Fibroblast of villous mesenchyme (primary cell): ENCODE data around the gene PISD. TPM values are rescaled to one million over a fixed set of nuclear protein-coding genes. Genes with fewer than 3 reads are reported as not detected.
A peak's percentile ranks its signal among the peaks of the same experiment; 100 is the strongest.
"Not testable (repeated sequence)": the region's sequence is repeated elsewhere in the genome, so short reads cannot be mapped to it uniquely, and the experiment has no call there.

Source experiments
- DNase-seq: peaks from one replicate; pipeline ENCODE4 v3.0.0-alpha.2; 2010; ENCODE audit warnings: low read depth
- H3K4me3 ChIP-seq: 2 replicates; pipeline ENCODE4 v1.5.1; 2011; ENCODE audit warnings: low read depth, mild to moderate bottlenecking, low read length
- total RNA-seq: library from RNA; depleted of rRNA; stranded (reverse); fragments of >200 nt; gene quantifications from 2 replicates; pipeline ENCODE4 v1.2.3, GENCODE V29; 2012
- TF ChIP-seq, protein P1 (sequence below): IDR thresholded peaks from 2 replicates; pipeline ENCODE4 v1.5.1; 2012; ENCODE audit warnings: low read depth, mild to moderate bottlenecking, low read length; ENCODE audit not compliant: insufficient read depth

The PISD gene
- total RNA-seq, 1 donor: 56.6 TPM

DNA sequence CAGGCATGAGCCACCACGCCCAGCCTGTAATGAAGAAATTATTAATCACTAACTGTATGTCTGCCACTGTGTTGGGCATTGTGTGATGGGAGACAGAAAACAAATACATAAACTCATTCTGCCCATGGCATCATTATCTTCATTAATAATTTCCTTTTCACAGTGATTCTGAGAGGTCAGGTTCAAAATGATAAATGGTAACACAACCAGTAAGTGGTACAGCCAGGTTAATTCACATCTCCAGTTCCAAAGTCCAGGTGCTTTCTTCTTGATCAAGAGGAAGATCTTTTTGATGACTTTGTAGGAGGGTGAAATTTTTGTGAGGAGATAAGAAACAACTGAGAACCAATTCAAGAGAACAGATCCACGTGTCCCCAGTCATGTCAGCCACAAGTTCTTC lies 66.7 kb downstream of the PISD start:
- DNase-seq: no peak
- TF ChIP-seq, protein P1, sequence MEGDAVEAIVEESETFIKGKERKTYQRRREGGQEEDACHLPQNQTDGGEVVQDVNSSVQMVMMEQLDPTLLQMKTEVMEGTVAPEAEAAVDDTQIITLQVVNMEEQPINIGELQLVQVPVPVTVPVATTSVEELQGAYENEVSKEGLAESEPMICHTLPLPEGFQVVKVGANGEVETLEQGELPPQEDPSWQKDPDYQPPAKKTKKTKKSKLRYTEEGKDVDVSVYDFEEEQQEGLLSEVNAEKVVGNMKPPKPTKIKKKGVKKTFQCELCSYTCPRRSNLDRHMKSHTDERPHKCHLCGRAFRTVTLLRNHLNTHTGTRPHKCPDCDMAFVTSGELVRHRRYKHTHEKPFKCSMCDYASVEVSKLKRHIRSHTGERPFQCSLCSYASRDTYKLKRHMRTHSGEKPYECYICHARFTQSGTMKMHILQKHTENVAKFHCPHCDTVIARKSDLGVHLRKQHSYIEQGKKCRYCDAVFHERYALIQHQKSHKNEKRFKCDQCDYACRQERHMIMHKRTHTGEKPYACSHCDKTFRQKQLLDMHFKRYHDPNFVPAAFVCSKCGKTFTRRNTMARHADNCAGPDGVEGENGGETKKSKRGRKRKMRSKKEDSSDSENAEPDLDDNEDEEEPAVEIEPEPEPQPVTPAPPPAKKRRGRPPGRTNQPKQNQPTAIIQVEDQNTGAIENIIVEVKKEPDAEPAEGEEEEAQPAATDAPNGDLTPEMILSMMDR: no peak
- no peak overlapping the region for H3K4me3 ChIP-seq

DNA sequence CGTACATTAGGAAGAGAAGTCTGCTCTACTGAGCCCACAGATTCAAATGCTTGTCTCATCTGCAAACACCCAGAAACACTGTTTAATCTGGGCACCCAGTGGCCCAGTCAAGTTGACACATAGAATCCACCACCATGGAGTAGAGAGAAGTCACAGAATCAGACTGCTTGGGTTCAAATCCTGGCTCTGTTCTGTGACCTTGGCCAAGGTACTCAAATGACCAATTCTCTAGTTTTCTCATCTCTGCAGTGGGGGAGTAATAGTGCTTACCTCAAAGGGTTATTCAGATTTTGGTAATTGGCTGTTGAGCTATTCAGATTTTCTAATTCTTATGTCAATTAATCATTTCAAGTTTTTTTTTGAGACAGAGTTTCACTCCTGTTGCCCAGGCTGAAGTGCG lies 71.9 kb downstream of the PISD start:
- not testable (repeated sequence) for DNase-seq, H3K4me3 ChIP-seq

DNA sequence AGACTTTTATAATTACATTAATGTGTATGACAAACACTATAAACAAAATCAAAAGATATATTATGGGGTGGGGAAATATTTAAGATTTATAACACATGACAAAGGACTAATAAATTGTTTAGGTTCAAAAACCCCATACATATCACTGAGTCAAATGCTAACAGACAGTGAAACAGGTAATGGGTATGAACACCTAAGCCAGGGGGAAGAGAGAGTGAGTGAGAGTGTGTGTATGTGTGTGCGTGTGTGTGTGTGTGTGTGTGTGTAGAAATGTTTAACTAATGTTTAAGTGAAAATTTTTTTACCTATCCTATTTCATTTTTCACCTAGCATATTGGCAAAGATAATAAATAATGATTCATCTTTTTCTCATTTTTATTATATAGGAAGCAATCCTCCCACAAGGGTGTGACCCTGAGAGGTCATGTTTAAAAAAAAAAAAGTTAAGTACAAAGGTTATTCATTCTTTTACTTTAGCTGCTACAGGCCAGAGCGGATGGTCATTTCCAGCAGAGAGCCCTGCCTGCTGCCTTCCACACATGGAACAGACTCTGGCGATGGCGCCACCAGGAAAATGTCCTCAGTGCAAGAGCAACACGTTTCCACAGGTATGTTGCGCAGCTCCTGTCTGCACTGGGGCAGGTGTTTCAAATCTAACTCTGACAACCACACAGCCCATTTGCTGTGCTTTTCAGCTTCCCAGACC lies 72.9 kb downstream of the PISD start:
- TF ChIP-seq, protein P1: no peak
- H3K4me3 ChIP-seq: no peak overlapping the region
- DNase-seq: no peak

DNA sequence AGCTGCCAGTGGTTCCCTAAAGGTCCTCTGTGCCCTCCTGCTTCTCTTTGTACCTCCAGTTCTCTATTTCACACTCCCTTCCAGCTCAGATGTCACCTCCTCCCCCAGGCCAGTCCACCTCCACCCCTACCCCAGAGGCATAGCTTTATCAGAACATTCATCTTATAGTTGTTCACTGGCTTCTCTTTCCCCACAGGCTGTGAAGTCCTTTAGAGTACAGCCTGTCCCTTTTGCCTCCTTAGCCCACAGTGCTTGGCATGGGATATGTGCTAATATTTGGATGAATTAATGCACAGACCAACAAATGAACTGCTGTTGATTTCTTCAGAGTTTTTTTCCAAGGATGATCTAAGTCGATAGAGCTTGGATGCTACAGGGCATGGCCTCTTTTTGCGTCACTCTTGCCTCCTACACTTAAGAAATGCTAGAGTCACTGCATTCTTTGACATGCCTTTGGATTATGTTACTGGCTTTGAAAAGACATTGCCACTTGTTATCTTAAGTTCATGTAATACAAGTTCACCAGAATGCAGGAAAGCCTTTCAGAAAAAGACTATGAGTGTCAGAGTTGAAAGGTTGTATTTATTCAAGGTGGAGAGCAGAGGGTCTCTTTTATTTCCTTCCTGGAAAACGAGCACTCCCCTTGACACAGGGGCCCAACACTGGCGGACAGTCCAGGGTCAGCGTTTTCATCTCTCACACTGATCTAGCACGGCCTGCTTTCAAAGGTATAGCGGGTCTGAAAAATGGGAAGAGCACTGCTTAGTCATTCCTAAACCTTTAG lies 75.7 kb downstream of the PISD start:
- TF ChIP-seq, protein P1: no peak
- peak; percentile 98 for DNase-seq
- no peak overlapping the region for H3K4me3 ChIP-seq

DNA sequence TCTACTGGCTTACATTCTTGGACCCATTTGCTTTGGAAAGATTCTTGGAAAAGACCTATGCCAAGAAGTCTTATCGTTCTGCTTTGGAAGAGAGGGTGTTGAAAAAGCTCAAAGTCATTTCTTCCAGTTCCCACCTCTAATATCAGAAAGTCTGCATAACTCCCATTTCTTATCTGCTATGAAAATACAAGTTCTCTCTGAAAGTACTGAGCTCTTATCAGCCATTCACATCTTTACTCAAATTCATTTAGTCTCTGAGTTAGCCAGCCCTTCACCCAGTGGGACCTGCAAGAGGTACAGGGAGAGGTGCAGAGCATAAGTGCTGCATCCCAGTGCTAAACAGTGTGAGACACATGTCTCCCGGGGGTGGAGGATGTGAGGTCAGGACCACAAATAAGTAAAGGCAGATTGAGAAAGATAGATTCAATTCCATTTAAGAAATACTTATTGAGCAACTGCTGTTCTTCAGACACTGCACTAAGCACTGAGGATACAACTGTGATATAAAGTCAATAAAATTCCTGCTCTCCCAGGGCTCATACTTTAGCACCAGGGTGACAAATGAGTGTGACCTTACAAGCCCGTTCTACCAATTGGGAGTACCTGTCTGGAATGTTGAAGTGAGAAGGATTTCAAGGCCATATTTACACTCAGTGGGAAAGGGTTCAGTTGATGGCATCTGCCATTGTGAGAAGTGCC lies 76.7 kb downstream of the PISD start:
- H3K4me3 ChIP-seq: no peak overlapping the region
- DNase-seq: peak; percentile 89
- TF ChIP-seq, protein P1: no peak

DNA sequence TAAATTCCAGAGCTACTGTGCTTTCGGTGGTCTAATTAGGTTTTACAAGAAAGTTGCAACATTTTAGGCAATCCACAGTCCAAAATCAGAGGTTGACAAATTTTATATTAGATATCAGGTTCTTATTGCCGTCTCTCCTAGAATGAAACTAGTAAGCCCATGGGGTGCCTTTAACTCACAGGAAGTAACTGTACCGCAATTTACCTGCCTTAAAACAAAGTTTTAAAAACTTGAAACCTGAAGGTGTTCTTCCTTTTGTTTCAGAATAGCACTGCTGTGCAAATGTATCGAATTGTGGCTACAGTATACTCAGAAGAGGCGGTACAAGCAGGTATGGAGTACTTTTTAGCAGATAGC lies 77.2 kb downstream of the PISD start:
- no peak for DNase-seq
- H3K4me3 ChIP-seq: no peak overlapping the region
- TF ChIP-seq, protein P1: no peak

DNA sequence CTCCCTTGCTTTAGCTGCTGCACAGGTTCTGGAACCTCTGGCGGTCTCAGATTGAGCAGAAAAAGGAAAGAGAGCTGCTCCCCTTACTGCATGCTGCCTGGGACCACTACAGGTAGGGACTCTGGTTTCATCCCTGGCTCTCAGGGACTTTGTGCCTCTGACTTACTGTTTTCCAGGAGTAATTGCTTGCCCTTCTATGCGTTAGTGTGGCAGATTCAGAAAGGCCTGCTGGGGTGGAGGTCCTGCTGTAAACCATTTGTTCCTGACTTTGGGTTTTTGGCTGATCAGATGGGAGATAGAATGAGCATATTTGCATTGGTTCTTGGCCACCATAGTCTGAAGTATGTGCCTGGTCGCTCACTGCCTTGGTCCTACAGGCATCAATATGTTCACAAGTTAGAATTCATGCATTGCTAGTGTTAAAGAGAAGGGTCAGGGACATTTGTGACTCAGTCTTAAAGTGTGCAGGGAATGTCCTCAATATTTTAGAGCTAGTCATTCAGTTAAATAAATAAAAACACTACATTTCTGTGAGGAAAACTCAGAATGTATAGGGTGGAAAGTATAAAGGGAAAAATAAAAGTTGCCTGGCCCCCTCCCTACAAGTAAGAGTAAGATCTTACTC lies 78.0 kb downstream of the PISD start:
- TF ChIP-seq, protein P1: no peak
- peak; percentile 53 for DNase-seq
- no peak overlapping the region for H3K4me3 ChIP-seq
